Transverse colon (tissue), 4 donors: ENCODE data around the gene CACNA1A. TPM values are rescaled to one million over a fixed set of nuclear protein-coding genes. Genes with fewer than 3 reads are reported as not detected.

Experiments
- DNase-seq: peaks from one replicate; pipeline ENCODE4 v3.0.0-alpha.2; 2019
- H3K27ac ChIP-seq, 4 donors: fragments of 200-600 bp; sonication (generic); 2 replicates each; pipeline ENCODE4 v1.5.1; 2016 to 2018; ENCODE audit warnings: inconsistent platforms in 4 of 4
- H3K27me3 ChIP-seq: fragments of 200-600 bp; sonication (generic); 2 replicates; pipeline ENCODE4 v1.5.1; 2017; ENCODE audit warnings: inconsistent platforms
- H3K36me3 ChIP-seq, 4 donors: fragments of 200-600 bp; sonication (generic); 2 replicates each; pipeline ENCODE4 v1.5.1; 2017 to 2019; ENCODE audit warnings: inconsistent platforms in 4 of 4
- H3K4me1 ChIP-seq, 4 donors: fragments of 200-600 bp; sonication (generic); 2 replicates each; pipeline ENCODE4 v1.5.1; 2017 to 2020; ENCODE audit warnings: inconsistent platforms in 4 of 4
- H3K4me3 ChIP-seq, 4 donors: fragments of 200-600 bp; sonication (generic); 1 replicate in 1 of 4; 2 replicates in 3 of 4; pipeline versions ENCODE4 v1.5.1 to v1.6.1; 2017 to 2019; ENCODE audit warnings: inconsistent platforms in 4 of 4
- H3K9me3 ChIP-seq, 2 donors: fragments of 200-600 bp; sonication (generic); 2 replicates each; pipeline ENCODE4 v1.5.1; 2017 to 2019; ENCODE audit warnings: inconsistent platforms in 2 of 2
- CTCF ChIP-seq, 5 experiments: fragments of 200-600 bp in 3 of 5; fragments of 450-650 bp in 2 of 5; sonication (generic) in 3 of 5; IDR thresholded peaks; 1 replicate in 2 of 5; 2 replicates in 3 of 5; pipeline ENCODE4 v1.5.1; 2016 to 2017; ENCODE audit warnings: antibody characterized with exemption in 5 of 5, inconsistent platforms in 3 of 5, mild to moderate bottlenecking in 2 of 5, moderate library complexity in 1 of 5
- EP300 ChIP-seq: sonication (generic); formaldehyde crosslinking; IDR thresholded peaks from one replicate; pipeline ENCODE4 v1.6.1; 2017; ENCODE audit warnings: antibody characterized with exemption, low read depth
- POLR2A ChIP-seq: fragments of 450-650 bp; IDR thresholded peaks from one replicate; pipeline ENCODE4 v1.6.1; 2016; ENCODE audit warnings: antibody characterized with exemption, mild to moderate bottlenecking, moderate library complexity
- POLR2AphosphoS5 ChIP-seq, 3 donors: sonication (generic); formaldehyde crosslinking; IDR thresholded peaks; one replicate each; pipeline ENCODE4 v1.6.1; 2016; ENCODE audit warnings: antibody characterized with exemption in 3 of 3
- WGBS, 2 donors: methylation state at CpG; one replicate each; pipeline ENCODE4 v1.1.5; 2018; ENCODE audit warnings: low coverage in 1 of 2; 5-methylcytosine and 5-hydroxymethylcytosine counted together
- in situ Hi-C, 4 donors: fragments of 200-750 bp; cut with MboI; loops; one replicate each; pipeline versions ENCODE4 v1.15.0 to v1.15.1; 2017; ENCODE audit warnings: low sequenced_read_pairs in 3 of 4, low pct_ligation_motif_present in 1 of 4, low pct_unique_long_range_greater_than_20kb in 1 of 4
- intact Hi-C: fragments of 100-400 bp; cut with DNase I; formaldehyde crosslinking; loops from one replicate; pipeline ENCODE4 v1.15.1; 2023; ENCODE audit warnings: low total_unique reads
- total RNA-seq, 4 donors: library from RNA; depleted of rRNA; stranded (reverse); fragments of >200 nt; gene quantifications; one replicate each; pipeline ENCODE4 v1.1.0, GENCODE V29; 2016

Gene CACNA1A
- total RNA-seq, 4 donors from 2014 or later = 2.9 to 15.7 (median 5.2) TPM

- in situ Hi-C loops (no loop called here), intact Hi-C loops (no loop called here)
- no peak overlapping the region for H3K4me3 ChIP-seq
- 89 to 100% methylated on average over 1 to 19 of the region's 19 CpGs for WGBS, 2 donors
- no peaks in the 10 kb centered on the region for H3K9me3 ChIP-seq
- TF ChIP-seq EP300 (no peak), POLR2AphosphoS5 (IDR thresholded peaks at IDR 0.05) (no peak), POLR2A (no peak), CTCF (IDR thresholded peaks at IDR 0.05) (no peak)
- no peaks in the 10 kb centered on the region for H3K27me3 ChIP-seq
- H3K36me3 ChIP-seq = no peaks in the 10 kb centered on the region
- H3K4me1 ChIP-seq = no peaks in the 10 kb centered on the region
- no peak overlapping the region for H3K27ac ChIP-seq
- no peak for DNase-seq
Observed at GRCh38 chr19:13214036-13214730, 292.1 kb downstream of the CACNA1A start.

- Histone ChIP-seq H3K27me3 (no peaks in the 10 kb centered on the region), H3K27ac (no peak overlapping the region), H3K9me3 (no peaks in the 10 kb centered on the region), H3K4me3 (no peak overlapping the region), H3K4me1 (no peaks in the 10 kb centered on the region), H3K36me3 (no peaks in the 10 kb centered on the region)
- in situ Hi-C loops (no loop called here), intact Hi-C loops (no loop called here)
- TF ChIP-seq POLR2AphosphoS5 (IDR thresholded peaks at IDR 0.05) = no peak
- TF ChIP-seq CTCF (IDR thresholded peaks at IDR 0.05) = peak; percentile 45 to 62 (median 59)
- DNase-seq = peak; percentile 80
- WGBS, 2 donors = 44 to 48% methylated on average over 4 to 7 of the region's 7 CpGs
Observed at GRCh38 chr19:13212759-13213330, 293.4 kb downstream of the CACNA1A start.

- H3K9me3 ChIP-seq = no peaks in the 10 kb centered on the region
- peaks cover 0 to 3% (median 0%) of the 10 kb centered on the region in 4 donors for H3K4me1 ChIP-seq
- in situ Hi-C loops = no loop called here
- H3K27ac ChIP-seq = no peak overlapping the region
- DNase-seq = no peak
- H3K4me3 ChIP-seq = no peak overlapping the region
- no peak for TF ChIP-seq CTCF (IDR thresholded peaks at IDR 0.05)
- TF ChIP-seq EP300 = no peak
- TF ChIP-seq POLR2AphosphoS5 (IDR thresholded peaks at IDR 0.05) = no peak
- no peak for TF ChIP-seq POLR2A
- H3K27me3 ChIP-seq = no peaks in the 10 kb centered on the region
- WGBS, 2 donors = 97% methylated on average over 14 of the region's 16 CpGs; no CpG with 5 or more reads in 1 of the 2 donors
- H3K36me3 ChIP-seq = no peaks in the 10 kb centered on the region
- intact Hi-C loops = no loop called here
Observed at GRCh38 chr19:13211426-13212308, 294.6 kb downstream of the CACNA1A start.

- TF ChIP-seq EP300 (no peak), POLR2A (no peak), POLR2AphosphoS5 (IDR thresholded peaks at IDR 0.05) (no peak)
- no peak for DNase-seq
- H3K27me3 ChIP-seq = no peaks in the 10 kb centered on the region
- intact Hi-C loops = no loop called here
- in situ Hi-C loops = no loop called here
- 82% methylated on average over 19 of the region's 20 CpGs; no CpG with 5 or more reads in 1 of the 2 donors for WGBS, 2 donors
- H3K9me3 ChIP-seq = no peaks in the 10 kb centered on the region
- peaks cover 0 to 3% (median 0%) of the 10 kb centered on the region in 4 donors for H3K4me1 ChIP-seq
- no peak overlapping the region for H3K27ac ChIP-seq
- no peaks in the 10 kb centered on the region for H3K36me3 ChIP-seq
- H3K4me3 ChIP-seq = no peak overlapping the region
Observed at GRCh38 chr19:13210941-13211340, 295.3 kb downstream of the CACNA1A start.
